ENCODE measurements around the gene EOLA2. TPM values are rescaled to one million over a fixed set of nuclear protein-coding genes. Genes with fewer than 3 reads are reported as not detected.
A peak's percentile ranks its signal among the peaks of the same experiment; 100 is the strongest.
"Not testable (repeated sequence)": the region's sequence is repeated elsewhere in the genome, so short reads cannot be mapped to it uniquely, and the experiment has no call there.

EOLA2 gene
- total and polyA plus RNA-seq, 2 donors (not counting 1 experiment from before 2014, with no cell fraction given): 42.0 to 63.2 TPM

GRCh38 chrX:149923836-149924235 is 14.5 kb downstream of the EOLA2 start:
- no CpG with 5 or more reads among the region's 4 CpGs for WGBS (ENCODE audit: insufficient coverage)
- intact Hi-C loops (cut with micrococcal nuclease); H3K27ac ChIP-seq (ENCODE audit: low read length in 2 of 2); H3K27me3 ChIP-seq (replicated peaks in 1 of 4; ENCODE audit: control extremely low read depth in 1 of 4, control insufficient read depth in 3 of 4, insufficient read depth in 4 of 4, low read length in 3 of 4); H3K4me1 Mint-ChIP-seq; CTCF ChIA-PET; H4K20me1 ChIP-seq (ENCODE audit: control insufficient read depth, insufficient read depth, low read length, poor library complexity, severe bottlenecking); H3K9me3 ChIP-seq (ENCODE audit: control extremely low read depth in 1 of 3, control insufficient read depth in 2 of 3, insufficient read depth in 1 of 3, low read length in 2 of 3); H3K36me3 ChIP-seq (replicated peaks in 1 of 2; ENCODE audit: control extremely low read depth in 1 of 2, control insufficient read depth in 1 of 2, extremely low read depth in 1 of 2, insufficient read depth in 2 of 2, low read length in 1 of 2); H3K4me1 ChIP-seq (ENCODE audit: control insufficient read depth in 2 of 2, insufficient read depth in 2 of 2, low read length in 2 of 2); ATAC-seq (ENCODE audit: low read depth); H3K79me2 ChIP-seq (ENCODE audit: control insufficient read depth, insufficient read depth, low read length); H3K27me3 Mint-ChIP-seq; H3K27ac Mint-ChIP-seq; H3K9ac ChIP-seq (ENCODE audit: low read length); H3K4me3 ChIP-seq (ENCODE audit: control extremely low read depth in 1 of 5, extremely low read depth in 1 of 5, insufficient read depth in 1 of 5, low read depth in 2 of 5, low read length in 4 of 5); DNase-seq; H3K4me2 ChIP-seq (replicated peaks; ENCODE audit: low read depth, low read length, poor library complexity, severe bottlenecking); POLR2A ChIA-PET; H2AFZ ChIP-seq (ENCODE audit: insufficient read depth, low read depth, low read length, poor library complexity, severe bottlenecking); H3K4me3 Mint-ChIP-seq; H3K9me3 Mint-ChIP-seq (ENCODE audit: insufficient read depth): not testable (repeated sequence)

- Mint-ChIP-seq H3K9me3 (ENCODE audit: insufficient read depth) (no peaks in the 10 kb centered on the region), H3K27ac (no peak overlapping the region), H3K4me3 (no peak overlapping the region), H3K4me1 (peaks cover 3% of the 10 kb centered on the region), H3K27me3 (no peaks in the 10 kb centered on the region)
- no CpG with 5 or more reads among the region's 3 CpGs for WGBS (ENCODE audit: insufficient coverage)
- H3K4me3 ChIP-seq (ENCODE audit: control extremely low read depth in 1 of 5, extremely low read depth in 1 of 5, insufficient read depth in 1 of 5, low read depth in 2 of 5, low read length in 4 of 5): no peak overlapping the region
- H3K79me2 ChIP-seq (ENCODE audit: control insufficient read depth, insufficient read depth, low read length): no peaks in the 10 kb centered on the region
- no peak overlapping the region for H3K9ac ChIP-seq (ENCODE audit: low read length)
- peak; percentile 16 for DNase-seq
- CTCF ChIA-PET: no interaction called here
- no peaks in the 10 kb centered on the region for H3K9me3 ChIP-seq (ENCODE audit: control extremely low read depth in 1 of 3, control insufficient read depth in 2 of 3, insufficient read depth in 1 of 3, low read length in 2 of 3)
- no peaks in the 10 kb centered on the region for H4K20me1 ChIP-seq (ENCODE audit: control insufficient read depth, insufficient read depth, low read length, poor library complexity, severe bottlenecking)
- no peak overlapping the region for H2AFZ ChIP-seq (ENCODE audit: insufficient read depth, low read depth, low read length, poor library complexity, severe bottlenecking)
- H3K27ac ChIP-seq (ENCODE audit: low read length in 2 of 2): no peak overlapping the region
- no peaks in the 10 kb centered on the region for H3K4me1 ChIP-seq (ENCODE audit: control insufficient read depth in 2 of 2, insufficient read depth in 2 of 2, low read length in 2 of 2)
- POLR2A ChIA-PET: no interaction called here
- no peak overlapping the region for H3K4me2 ChIP-seq (replicated peaks; ENCODE audit: low read depth, low read length, poor library complexity, severe bottlenecking)
- ATAC-seq (ENCODE audit: low read depth): peak; percentile 45
- H3K36me3 ChIP-seq (replicated peaks in 1 of 2; ENCODE audit: control extremely low read depth in 1 of 2, control insufficient read depth in 1 of 2, extremely low read depth in 1 of 2, insufficient read depth in 2 of 2, low read length in 1 of 2): no peaks in the 10 kb centered on the region
- no peaks in the 10 kb centered on the region for H3K27me3 ChIP-seq (replicated peaks in 1 of 4; ENCODE audit: control extremely low read depth in 1 of 4, control insufficient read depth in 3 of 4, insufficient read depth in 4 of 4, low read length in 3 of 4)
- TF ChIP-seq CTCF (IDR thresholded peaks at IDR 0.05) (no peak), EZH2 (IDR thresholded peaks at IDR 0.05; ENCODE audit: borderline replicate concordance, insufficient read depth, low read depth, low read length, poor library complexity, severe bottlenecking) (no peak)
- intact Hi-C loops (cut with micrococcal nuclease): no loop called here
These were observed 21.4 kb downstream of the EOLA2 start for GRCh38 chrX:149916745-149917392.
